ENCODE measurements around the gene GNG14.

DNA sequence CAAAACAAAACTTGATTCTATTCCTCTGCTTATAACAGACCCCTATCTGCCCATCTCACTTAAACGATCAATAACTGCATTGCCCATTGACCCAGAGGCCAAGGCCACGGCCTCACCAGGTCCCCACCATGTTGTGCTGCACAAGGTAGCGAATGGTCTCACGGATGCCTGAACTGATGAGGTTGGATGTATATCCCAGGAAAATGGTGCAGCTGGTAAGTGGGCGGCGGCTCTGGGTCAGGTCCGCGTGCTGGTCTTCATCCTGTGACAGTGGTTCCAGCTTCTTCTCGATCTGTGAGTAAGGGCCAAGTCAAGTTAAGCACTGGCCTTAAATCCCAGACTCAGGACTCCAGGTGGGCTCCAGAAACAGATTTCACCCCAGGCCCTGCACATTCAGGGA is 7.8 kb upstream of the GNG14 start:
- TF ChIP-seq, protein P1, sequence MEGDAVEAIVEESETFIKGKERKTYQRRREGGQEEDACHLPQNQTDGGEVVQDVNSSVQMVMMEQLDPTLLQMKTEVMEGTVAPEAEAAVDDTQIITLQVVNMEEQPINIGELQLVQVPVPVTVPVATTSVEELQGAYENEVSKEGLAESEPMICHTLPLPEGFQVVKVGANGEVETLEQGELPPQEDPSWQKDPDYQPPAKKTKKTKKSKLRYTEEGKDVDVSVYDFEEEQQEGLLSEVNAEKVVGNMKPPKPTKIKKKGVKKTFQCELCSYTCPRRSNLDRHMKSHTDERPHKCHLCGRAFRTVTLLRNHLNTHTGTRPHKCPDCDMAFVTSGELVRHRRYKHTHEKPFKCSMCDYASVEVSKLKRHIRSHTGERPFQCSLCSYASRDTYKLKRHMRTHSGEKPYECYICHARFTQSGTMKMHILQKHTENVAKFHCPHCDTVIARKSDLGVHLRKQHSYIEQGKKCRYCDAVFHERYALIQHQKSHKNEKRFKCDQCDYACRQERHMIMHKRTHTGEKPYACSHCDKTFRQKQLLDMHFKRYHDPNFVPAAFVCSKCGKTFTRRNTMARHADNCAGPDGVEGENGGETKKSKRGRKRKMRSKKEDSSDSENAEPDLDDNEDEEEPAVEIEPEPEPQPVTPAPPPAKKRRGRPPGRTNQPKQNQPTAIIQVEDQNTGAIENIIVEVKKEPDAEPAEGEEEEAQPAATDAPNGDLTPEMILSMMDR (conservative IDR thresholded peaks at IDR 0.05; ENCODE audit: low read depth in 2 of 2), result no peak
- TF ChIP-seq EZH2 (IDR thresholded peaks at IDR 0.05; ENCODE audit: low read depth, unreplicated experiment), result no peak
- TF ChIP-seq, protein P2, sequence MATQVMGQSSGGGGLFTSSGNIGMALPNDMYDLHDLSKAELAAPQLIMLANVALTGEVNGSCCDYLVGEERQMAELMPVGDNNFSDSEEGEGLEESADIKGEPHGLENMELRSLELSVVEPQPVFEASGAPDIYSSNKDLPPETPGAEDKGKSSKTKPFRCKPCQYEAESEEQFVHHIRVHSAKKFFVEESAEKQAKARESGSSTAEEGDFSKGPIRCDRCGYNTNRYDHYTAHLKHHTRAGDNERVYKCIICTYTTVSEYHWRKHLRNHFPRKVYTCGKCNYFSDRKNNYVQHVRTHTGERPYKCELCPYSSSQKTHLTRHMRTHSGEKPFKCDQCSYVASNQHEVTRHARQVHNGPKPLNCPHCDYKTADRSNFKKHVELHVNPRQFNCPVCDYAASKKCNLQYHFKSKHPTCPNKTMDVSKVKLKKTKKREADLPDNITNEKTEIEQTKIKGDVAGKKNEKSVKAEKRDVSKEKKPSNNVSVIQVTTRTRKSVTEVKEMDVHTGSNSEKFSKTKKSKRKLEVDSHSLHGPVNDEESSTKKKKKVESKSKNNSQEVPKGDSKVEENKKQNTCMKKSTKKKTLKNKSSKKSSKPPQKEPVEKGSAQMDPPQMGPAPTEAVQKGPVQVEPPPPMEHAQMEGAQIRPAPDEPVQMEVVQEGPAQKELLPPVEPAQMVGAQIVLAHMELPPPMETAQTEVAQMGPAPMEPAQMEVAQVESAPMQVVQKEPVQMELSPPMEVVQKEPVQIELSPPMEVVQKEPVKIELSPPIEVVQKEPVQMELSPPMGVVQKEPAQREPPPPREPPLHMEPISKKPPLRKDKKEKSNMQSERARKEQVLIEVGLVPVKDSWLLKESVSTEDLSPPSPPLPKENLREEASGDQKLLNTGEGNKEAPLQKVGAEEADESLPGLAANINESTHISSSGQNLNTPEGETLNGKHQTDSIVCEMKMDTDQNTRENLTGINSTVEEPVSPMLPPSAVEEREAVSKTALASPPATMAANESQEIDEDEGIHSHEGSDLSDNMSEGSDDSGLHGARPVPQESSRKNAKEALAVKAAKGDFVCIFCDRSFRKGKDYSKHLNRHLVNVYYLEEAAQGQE (IDR thresholded peaks at IDR 0.05; ENCODE audit: unreplicated experiment), result no peak
- TF ChIP-seq POLR2AphosphoS5 (IDR thresholded peaks at IDR 0.05; ENCODE audit: low read depth), result no peak
- no peak for TF ChIP-seq JUNB (IDR thresholded peaks at IDR 0.05; ENCODE audit: unreplicated experiment)
- no peak for TF ChIP-seq ZNF114 (CRISPR knock-in tag; IDR thresholded peaks at IDR 0.05)
- TF ChIP-seq, protein P3, sequence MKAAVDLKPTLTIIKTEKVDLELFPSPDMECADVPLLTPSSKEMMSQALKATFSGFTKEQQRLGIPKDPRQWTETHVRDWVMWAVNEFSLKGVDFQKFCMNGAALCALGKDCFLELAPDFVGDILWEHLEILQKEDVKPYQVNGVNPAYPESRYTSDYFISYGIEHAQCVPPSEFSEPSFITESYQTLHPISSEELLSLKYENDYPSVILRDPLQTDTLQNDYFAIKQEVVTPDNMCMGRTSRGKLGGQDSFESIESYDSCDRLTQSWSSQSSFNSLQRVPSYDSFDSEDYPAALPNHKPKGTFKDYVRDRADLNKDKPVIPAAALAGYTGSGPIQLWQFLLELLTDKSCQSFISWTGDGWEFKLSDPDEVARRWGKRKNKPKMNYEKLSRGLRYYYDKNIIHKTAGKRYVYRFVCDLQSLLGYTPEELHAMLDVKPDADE (IDR thresholded peaks at IDR 0.05), result no peak
- no peak for TF ChIP-seq EZH2phosphoT487 (IDR thresholded peaks at IDR 0.05; ENCODE audit: unreplicated experiment)
- no peak for TF ChIP-seq CREB1 (CRISPR knock-in tag; IDR thresholded peaks at IDR 0.05; ENCODE audit: low read depth)

Measured in GM23338 (cell line).